Lower leg skin (tissue), 3 donors: ENCODE measurements around the gene PDGFRA.

Experiments
- CTCF ChIP-seq, 3 donors: fragments of 450-650 bp; IDR thresholded peaks; one replicate each; pipeline ENCODE4 v1.5.1; 2016; ENCODE audit warnings: antibody characterized with exemption in 3 of 3, mild to moderate bottlenecking in 3 of 3, moderate library complexity in 2 of 3
- POLR2A ChIP-seq, 2 donors: fragments of 450-650 bp; IDR thresholded peaks; one replicate each; pipeline ENCODE4 v1.6.1; 2016 to 2017; ENCODE audit warnings: antibody characterized with exemption in 2 of 2, mild to moderate bottlenecking in 1 of 2, moderate library complexity in 1 of 2

DNA sequence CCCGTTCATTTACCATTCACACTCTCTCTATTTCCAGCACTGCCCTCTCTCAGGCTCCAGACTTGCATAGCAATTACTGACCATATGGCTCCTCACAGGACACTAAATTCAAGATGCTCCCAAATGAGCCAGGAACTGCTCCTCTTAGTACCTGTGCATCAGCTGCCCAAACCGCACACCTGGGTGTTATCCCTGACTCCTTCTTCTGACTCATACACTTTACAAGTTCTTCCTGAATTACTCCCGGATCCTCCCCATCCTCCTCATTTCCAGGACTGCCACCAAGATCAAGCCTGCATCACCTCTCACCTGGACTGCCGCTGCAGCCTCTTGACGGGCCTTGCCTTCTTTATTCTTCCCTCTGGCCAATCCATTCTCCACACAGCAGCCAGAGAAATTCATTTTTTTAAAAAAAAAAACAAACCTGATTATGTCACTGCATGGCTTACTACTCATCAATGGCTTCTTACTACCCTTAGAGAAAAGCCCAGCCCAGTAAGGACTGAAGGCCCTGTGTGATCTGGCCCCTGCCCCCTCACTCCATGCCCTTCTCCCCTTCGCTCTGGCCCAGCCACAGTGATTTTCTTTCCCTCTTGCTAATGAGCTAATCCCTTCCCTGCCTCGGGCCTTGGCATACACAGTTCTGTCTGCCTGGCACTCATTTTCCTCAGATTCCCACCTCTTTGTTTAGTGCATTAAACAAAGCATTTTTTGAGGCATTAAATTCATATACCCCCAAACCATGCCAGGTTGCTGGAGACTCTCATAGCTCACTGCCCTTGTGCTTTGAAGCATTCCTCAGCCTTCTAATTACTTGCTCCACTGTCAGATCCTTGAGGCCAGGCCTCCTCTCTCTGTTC, 92.0 kb downstream of the PDGFRA start:
- TF ChIP-seq CTCF (IDR thresholded peaks at IDR 0.05) = no peak
- no peak for TF ChIP-seq POLR2A (IDR thresholded peaks at IDR 0.05)
